Thyroid gland (tissue), 4 donors: ENCODE results near the gene RCE1. TPM values are rescaled to one million over a fixed set of nuclear protein-coding genes. Genes with fewer than 3 reads are reported as not detected.

ENCODE experiments used
- DNase-seq, 2 donors: peaks; one replicate each; pipeline ENCODE4 v3.0.0-alpha.2; 2019
- H3K27ac ChIP-seq, 3 donors: fragments of 200-600 bp; sonication (generic); 1 replicate in 2 of 3; 2 replicates in 1 of 3; pipeline ENCODE4 v1.5.1; 2016 to 2019; ENCODE audit warnings: mild to moderate bottlenecking in 1 of 3, moderate library complexity in 1 of 3
- H3K27me3 ChIP-seq: fragments of 200-600 bp; sonication (generic); one replicate; pipeline ENCODE4 v1.5.1; 2019
- H3K36me3 ChIP-seq, 2 donors: fragments of 200-600 bp; sonication (generic); one replicate each; pipeline ENCODE4 v1.5.1; 2016 to 2019
- H3K4me1 ChIP-seq, 2 donors: fragments of 200-600 bp; sonication (generic); one replicate each; pipeline ENCODE4 v1.5.1; 2017 to 2019
- H3K4me3 ChIP-seq, 3 donors: fragments of 200-600 bp; sonication (generic); replicated peaks in 1 of 3; 1 replicate in 2 of 3; 2 replicates in 1 of 3; pipeline ENCODE4 v1.5.1; 2016; ENCODE audit warnings: mild to moderate bottlenecking in 1 of 3
- H3K9me3 ChIP-seq: fragments of 200-600 bp; sonication (generic); one replicate; pipeline ENCODE4 v1.5.1; 2017
- POLR2A ChIP-seq, 2 donors: fragments of 450-650 bp; IDR thresholded peaks; one replicate each; pipeline ENCODE4 v1.6.1; 2017; ENCODE audit warnings: antibody characterized with exemption in 2 of 2, mild to moderate bottlenecking in 2 of 2, moderate library complexity in 1 of 2
- WGBS, 2 donors: methylation state at CpG; one replicate each; pipeline ENCODE4 v1.1.5; 2017; 5-methylcytosine and 5-hydroxymethylcytosine counted together
- intact Hi-C: fragments of 100-400 bp; cut with DNase I; formaldehyde crosslinking; loops from one replicate; pipeline ENCODE4 v1.15.1; 2023
- total RNA-seq, 4 donors: library from RNA; depleted of rRNA; stranded (reverse); fragments of >200 nt; gene quantifications; one replicate each; pipeline ENCODE4 v1.2.3, GENCODE V29; 2016
- TF ChIP-seq, protein P1 (sequence below), 6 experiments: fragments of 200-600 bp in 3 of 6; fragments of 450-650 bp in 3 of 6; sonication (generic) in 3 of 6; IDR thresholded peaks; one replicate each; pipeline ENCODE4 v1.5.1; 2016 to 2019; ENCODE audit warnings: antibody characterized with exemption in 6 of 6, mild to moderate bottlenecking in 2 of 6, inconsistent platforms in 1 of 6, moderate library complexity in 1 of 6

The RCE1 gene
- total RNA-seq, 4 donors from 2014 or later = 10.8 to 23.6 (median 16.1) TPM

DNA sequence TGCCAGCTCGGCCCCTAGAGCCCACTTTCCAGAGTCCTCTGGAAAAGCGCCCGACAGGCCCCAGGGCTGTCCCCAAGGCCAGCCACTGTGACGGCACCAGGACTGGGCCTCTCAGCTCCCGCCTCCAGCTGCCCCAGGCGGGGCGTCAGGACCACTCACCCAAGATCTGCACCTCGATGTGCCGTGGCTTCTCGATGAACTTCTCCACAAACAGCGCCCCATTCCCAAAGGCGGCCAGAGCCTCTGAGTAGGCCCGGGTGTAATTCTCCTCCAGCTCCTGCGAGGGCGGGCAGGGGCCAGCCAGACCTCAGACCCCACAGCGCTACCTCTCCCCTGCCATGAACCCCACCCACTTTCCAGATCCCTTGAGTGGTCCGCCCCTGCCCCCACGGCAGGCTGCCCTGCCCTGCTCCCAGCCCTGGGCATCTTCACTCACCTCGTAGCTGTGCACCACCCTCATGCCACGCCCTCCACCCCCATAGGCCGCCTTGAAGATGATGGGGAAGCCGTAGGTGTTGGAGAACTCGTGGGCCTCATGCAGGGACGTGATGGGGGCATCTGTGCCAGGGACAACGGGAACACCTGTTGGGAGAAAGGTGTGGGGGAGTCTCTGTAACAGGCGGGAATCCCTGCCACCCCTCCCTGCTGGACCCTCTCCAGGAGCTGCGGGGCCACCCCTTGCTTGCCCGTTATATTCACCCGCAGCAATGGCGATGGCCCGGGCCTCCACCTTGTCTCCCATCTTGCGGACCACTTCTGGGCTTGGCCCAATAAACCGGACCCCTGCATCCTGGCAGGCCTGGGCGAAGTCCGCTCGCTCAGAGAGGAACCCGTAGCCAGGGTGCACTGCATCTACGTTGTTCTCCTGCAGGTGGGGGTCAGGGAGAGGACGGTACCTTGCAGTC lies 27.6 kb downstream of the RCE1 start:
- Histone ChIP-seq H3K4me1 (no peaks in the 10 kb centered on the region), H3K27ac (no peak overlapping the region), H3K9me3 (no peaks in the 10 kb centered on the region), H3K27me3 (no peaks in the 10 kb centered on the region), H3K36me3 (no peaks in the 10 kb centered on the region), H3K4me3 (no peak overlapping the region)
- no peak for TF ChIP-seq POLR2A (IDR thresholded peaks at IDR 0.05)
- TF ChIP-seq, protein P1, sequence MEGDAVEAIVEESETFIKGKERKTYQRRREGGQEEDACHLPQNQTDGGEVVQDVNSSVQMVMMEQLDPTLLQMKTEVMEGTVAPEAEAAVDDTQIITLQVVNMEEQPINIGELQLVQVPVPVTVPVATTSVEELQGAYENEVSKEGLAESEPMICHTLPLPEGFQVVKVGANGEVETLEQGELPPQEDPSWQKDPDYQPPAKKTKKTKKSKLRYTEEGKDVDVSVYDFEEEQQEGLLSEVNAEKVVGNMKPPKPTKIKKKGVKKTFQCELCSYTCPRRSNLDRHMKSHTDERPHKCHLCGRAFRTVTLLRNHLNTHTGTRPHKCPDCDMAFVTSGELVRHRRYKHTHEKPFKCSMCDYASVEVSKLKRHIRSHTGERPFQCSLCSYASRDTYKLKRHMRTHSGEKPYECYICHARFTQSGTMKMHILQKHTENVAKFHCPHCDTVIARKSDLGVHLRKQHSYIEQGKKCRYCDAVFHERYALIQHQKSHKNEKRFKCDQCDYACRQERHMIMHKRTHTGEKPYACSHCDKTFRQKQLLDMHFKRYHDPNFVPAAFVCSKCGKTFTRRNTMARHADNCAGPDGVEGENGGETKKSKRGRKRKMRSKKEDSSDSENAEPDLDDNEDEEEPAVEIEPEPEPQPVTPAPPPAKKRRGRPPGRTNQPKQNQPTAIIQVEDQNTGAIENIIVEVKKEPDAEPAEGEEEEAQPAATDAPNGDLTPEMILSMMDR (IDR thresholded peaks at IDR 0.05) = no peak
- no peak for DNase-seq
- intact Hi-C loops = no loop called here
- 94 to 95% methylated on average over 26 to 28 of the region's 39 CpGs for WGBS, 2 donors

DNA sequence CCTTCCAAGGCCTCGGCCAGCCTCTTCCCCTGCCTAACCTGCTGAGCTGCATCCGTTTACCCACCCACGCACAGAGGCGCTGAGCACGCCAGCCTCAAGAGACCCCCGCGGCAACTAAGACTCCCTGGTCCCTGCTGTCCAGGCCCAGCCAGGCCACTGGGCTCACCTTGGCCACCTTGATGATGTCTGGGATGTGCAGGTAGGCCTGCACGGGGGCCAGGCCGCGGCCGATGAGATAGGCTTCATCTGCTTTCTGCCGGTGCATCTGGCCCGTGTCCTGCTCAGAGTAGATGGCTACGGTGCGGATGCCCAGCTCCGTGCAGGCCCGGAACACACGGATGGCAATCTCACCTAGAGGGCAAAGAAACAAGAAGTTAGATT lies 28.3 kb downstream of the RCE1 start:
- WGBS, 2 donors = 99% methylated on average over 7 to 14 of the region's 18 CpGs
- no peaks in the 10 kb centered on the region for H3K27me3 ChIP-seq
- no peak overlapping the region for H3K4me3 ChIP-seq
- no peak for TF ChIP-seq POLR2A (IDR thresholded peaks at IDR 0.05)
- TF ChIP-seq, protein P1 (IDR thresholded peaks at IDR 0.05) = no peak
- H3K36me3 ChIP-seq = no peaks in the 10 kb centered on the region
- H3K27ac ChIP-seq = no peak overlapping the region
- H3K4me1 ChIP-seq = no peaks in the 10 kb centered on the region
- intact Hi-C loops = no loop called here
- H3K9me3 ChIP-seq = no peaks in the 10 kb centered on the region
- DNase-seq = no peak

DNA sequence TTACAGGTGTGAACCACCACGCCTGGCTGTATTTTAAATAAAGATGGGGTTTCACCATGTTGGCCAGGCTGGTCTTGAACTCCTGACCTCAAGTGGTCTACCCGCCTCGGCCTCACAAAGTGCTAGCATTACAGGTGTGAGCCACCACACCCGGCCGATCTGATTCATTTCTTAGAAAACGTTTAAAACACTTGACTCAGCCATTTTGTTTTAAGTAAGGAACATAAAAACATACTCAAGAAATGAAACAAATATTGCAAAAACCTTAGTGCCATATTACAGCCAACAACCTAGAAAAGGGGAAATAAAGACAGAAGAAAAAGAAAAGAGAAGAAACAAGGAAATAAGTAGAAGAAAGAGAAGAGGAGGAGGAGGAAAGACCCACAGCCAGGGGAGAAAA lies 31.0 kb downstream of the RCE1 start:
- DNase-seq = no peak
- TF ChIP-seq, protein P1 (IDR thresholded peaks at IDR 0.05) = no peak
- no peak for TF ChIP-seq POLR2A (IDR thresholded peaks at IDR 0.05)
- Histone ChIP-seq H3K27ac (no peak overlapping the region), H3K9me3 (no peaks in the 10 kb centered on the region), H3K36me3 (no peaks in the 10 kb centered on the region), H3K4me1 (no peaks in the 10 kb centered on the region), H3K4me3 (no peak overlapping the region), H3K27me3 (no peaks in the 10 kb centered on the region)
- intact Hi-C loops = no loop called here
- 89% methylated on average over 6 of the region's 6 CpGs for WGBS, 2 donors

DNA sequence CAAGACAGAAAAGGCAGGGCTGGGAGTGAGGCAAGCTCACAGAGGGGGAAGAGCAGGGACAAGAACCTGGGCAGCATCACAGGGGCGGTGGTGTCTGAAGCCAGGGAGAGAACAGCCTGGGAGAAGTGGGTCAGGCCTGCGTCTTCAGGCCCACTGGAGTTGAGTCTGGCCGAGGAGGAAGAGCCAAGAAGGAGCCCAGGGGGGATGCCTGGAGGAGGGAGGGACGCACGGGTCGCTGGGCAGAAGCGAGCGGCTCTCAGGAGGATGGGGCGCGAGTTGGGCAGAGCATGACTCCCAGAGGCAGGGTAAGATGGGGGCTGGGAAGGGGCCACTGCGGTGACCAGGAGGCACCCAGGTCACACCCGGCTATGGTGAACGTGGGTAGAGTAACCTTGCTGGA lies 32.1 kb downstream of the RCE1 start:
- intact Hi-C loops = no loop called here
- Histone ChIP-seq H3K9me3 (no peaks in the 10 kb centered on the region), H3K27me3 (no peaks in the 10 kb centered on the region), H3K4me1 (peaks cover 1 to 4% of the 10 kb centered on the region in 2 donors), H3K27ac (no peak overlapping the region), H3K36me3 (no peaks in the 10 kb centered on the region), H3K4me3 (no peak overlapping the region)
- TF ChIP-seq, protein P1 (IDR thresholded peaks at IDR 0.05) = no peak
- TF ChIP-seq POLR2A (IDR thresholded peaks at IDR 0.05) = no peak
- no peak for DNase-seq
- 78 to 79% methylated on average over 13 of the region's 13 CpGs for WGBS, 2 donors

DNA sequence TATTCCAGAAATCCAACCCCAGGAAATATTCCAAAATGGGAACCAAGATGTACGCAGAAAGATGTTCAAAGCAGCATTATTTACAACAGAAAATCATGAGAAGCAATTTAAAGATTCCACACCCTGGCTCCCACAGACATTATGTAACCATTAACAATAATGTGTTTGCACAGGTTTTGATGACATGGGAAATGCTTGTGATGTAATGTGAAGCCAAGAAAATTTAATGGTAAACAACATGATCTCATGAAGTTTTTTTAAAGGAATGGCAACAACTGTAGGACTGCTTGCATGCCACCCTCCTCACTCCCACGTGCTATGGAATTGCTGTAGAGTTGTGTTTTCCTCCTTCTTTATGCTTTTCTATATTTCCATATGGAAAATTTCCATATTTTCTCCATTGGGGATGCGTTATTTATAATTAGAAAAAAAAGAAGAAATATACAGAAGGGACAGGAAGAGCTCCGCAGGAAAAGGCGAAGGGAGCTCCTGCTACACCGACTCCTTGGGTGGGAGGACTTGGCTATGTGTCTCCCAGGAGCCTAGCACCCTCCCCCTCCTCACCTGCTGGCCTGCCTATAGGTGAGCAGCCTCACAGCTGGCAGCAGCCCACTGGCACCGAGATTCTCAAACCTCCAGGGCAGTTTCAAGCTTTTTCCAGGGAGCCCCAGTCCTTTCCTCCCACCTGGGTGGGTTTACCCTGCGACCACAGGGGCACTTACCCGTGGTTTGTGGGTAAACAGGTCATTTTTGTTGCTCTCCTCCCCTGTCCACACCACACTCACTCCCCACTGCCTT lies 34.5 kb downstream of the RCE1 start:
- no peak for DNase-seq
- Histone ChIP-seq H3K27me3 (no peaks in the 10 kb centered on the region), H3K4me3 (no peak overlapping the region), H3K27ac (no peak overlapping the region), H3K9me3 (no peaks in the 10 kb centered on the region), H3K4me1 (peaks cover 4 to 16% of the 10 kb centered on the region in 2 donors), H3K36me3 (no peaks in the 10 kb centered on the region)
- WGBS, 2 donors = 86 to 89% methylated on average over 9 of the region's 9 CpGs
- TF ChIP-seq POLR2A (IDR thresholded peaks at IDR 0.05) = no peak
- TF ChIP-seq, protein P1 (IDR thresholded peaks at IDR 0.05) = no peak
- intact Hi-C loops = no loop called here
